Measurements from ENCODE around the gene SIGMAR1.

SIGMAR1 gene

GRCh38 chr9:34591248-34591916 lies 46.2 kb downstream of the SIGMAR1 start:
- no peak for TF ChIP-seq EZH2phosphoT487 (IDR thresholded peaks at IDR 0.05; ENCODE audit: low read length)
- TF ChIP-seq, protein P1, sequence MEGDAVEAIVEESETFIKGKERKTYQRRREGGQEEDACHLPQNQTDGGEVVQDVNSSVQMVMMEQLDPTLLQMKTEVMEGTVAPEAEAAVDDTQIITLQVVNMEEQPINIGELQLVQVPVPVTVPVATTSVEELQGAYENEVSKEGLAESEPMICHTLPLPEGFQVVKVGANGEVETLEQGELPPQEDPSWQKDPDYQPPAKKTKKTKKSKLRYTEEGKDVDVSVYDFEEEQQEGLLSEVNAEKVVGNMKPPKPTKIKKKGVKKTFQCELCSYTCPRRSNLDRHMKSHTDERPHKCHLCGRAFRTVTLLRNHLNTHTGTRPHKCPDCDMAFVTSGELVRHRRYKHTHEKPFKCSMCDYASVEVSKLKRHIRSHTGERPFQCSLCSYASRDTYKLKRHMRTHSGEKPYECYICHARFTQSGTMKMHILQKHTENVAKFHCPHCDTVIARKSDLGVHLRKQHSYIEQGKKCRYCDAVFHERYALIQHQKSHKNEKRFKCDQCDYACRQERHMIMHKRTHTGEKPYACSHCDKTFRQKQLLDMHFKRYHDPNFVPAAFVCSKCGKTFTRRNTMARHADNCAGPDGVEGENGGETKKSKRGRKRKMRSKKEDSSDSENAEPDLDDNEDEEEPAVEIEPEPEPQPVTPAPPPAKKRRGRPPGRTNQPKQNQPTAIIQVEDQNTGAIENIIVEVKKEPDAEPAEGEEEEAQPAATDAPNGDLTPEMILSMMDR (IDR thresholded peaks at IDR 0.05; ENCODE audit: low read length): peak; percentile 85
- no peak for TF ChIP-seq EZH2 (optimal IDR thresholded peaks at IDR 0.05; ENCODE audit: low read depth, low read length)
- Histone ChIP-seq H3K36me3 (replicated peaks; ENCODE audit: insufficient read depth, low read length) (no peaks in the 10 kb centered on the region), H3K9me3 (replicated peaks; ENCODE audit: insufficient read depth, low read length) (no peaks in the 10 kb centered on the region), H3K27ac (ENCODE audit: low read length) (no peak overlapping the region), H3K9me2 (replicated peaks; ENCODE audit: insufficient read depth, low read length) (no peaks in the 10 kb centered on the region), H3F3A (ENCODE audit: insufficient read depth, low read length) (no peaks in the 10 kb centered on the region), H3K4me1 (ENCODE audit: low read length) (0 out of 2 replicates have a peak, but pooled peaks cover 3% of the 10 kb centered on the region), H3K4me3 (ENCODE audit: low read length) (peak overlapping the region; percentile 65), H3K27me3 (replicated peaks; ENCODE audit: insufficient read depth, low read length) (peaks cover 70% of the 10 kb centered on the region), H4K20me1 (ENCODE audit: insufficient read depth, low read length) (no peaks in the 10 kb centered on the region), H3K79me2 (ENCODE audit: low read length) (no peaks in the 10 kb centered on the region), H2AFZ (ENCODE audit: low read length) (peak overlapping the region; percentile 46), H3K4me2 (ENCODE audit: low read depth, low read length) (peak overlapping the region; percentile 90), H3K9ac (ENCODE audit: low read length) (no peak overlapping the region)
- DNase-seq: peak; percentile 74

DNA sequence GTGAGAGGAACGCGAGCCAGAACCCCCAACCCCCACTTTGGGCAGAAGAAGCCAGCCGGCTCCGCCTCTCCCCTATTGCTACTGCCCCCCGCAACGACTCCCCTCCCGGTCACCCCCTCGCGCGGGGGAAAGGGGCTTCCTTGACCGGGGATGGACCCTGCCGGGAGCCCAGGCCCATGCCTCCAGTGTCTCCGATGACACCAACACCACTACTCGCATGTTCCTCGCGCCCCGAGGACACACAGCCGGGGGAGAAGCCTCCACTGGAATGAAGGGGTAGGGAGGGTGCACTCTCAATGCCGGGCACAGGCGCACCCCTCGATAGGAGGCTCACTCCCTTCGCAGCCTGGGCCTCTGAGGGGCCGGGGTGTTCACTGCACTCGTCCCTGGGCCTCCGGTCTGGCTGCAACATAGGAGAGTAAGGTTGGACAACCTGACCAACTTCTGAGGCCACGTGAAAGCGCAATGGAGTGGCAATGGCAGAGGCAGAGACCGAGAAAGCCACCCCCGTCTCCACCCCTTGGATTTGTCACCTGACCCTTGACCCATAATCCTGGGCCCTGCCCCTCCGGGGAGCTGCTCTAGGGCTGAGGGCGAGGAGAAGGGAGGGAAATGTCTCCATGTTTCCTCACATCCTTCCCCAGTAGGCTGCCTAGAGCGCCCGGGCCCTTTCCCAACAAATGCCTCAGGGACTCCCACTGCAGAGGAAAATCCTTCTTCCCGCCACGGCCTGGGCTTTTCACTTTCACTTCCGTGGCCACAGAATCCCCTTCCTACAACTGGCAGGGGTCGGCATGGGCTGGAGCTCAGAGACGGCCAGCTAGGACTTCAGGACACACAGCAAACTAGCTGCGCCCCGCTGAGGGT lies 47.0 kb downstream of the SIGMAR1 start:
- Histone ChIP-seq H3K9me2 (replicated peaks; ENCODE audit: insufficient read depth, low read length) (no peaks in the 10 kb centered on the region), H3K36me3 (replicated peaks; ENCODE audit: insufficient read depth, low read length) (no peaks in the 10 kb centered on the region), H3F3A (ENCODE audit: insufficient read depth, low read length) (no peaks in the 10 kb centered on the region), H2AFZ (ENCODE audit: low read length) (peak overlapping the region; percentile 46), H4K20me1 (ENCODE audit: insufficient read depth, low read length) (no peaks in the 10 kb centered on the region), H3K9ac (ENCODE audit: low read length) (no peak overlapping the region), H3K9me3 (replicated peaks; ENCODE audit: insufficient read depth, low read length) (no peaks in the 10 kb centered on the region), H3K4me3 (ENCODE audit: low read length) (peak overlapping the region; percentile 65), H3K27ac (ENCODE audit: low read length) (no peak overlapping the region), H3K79me2 (ENCODE audit: low read length) (no peaks in the 10 kb centered on the region), H3K27me3 (replicated peaks; ENCODE audit: insufficient read depth, low read length) (peaks cover 78% of the 10 kb centered on the region), H3K4me2 (ENCODE audit: low read depth, low read length) (peak overlapping the region; percentile 90), H3K4me1 (ENCODE audit: low read length) (0 out of 2 replicates have a peak, but pooled peaks cover 3% of the 10 kb centered on the region)
- TF ChIP-seq EZH2 (optimal IDR thresholded peaks at IDR 0.05; ENCODE audit: low read depth, low read length) (no peak), EZH2phosphoT487 (IDR thresholded peaks at IDR 0.05; ENCODE audit: low read length) (no peak)
- TF ChIP-seq, protein P1 (IDR thresholded peaks at IDR 0.05; ENCODE audit: low read length): no peak
- no peak for DNase-seq

- H3F3A ChIP-seq (ENCODE audit: insufficient read depth, low read length): no peaks in the 10 kb centered on the region
- no peaks in the 10 kb centered on the region for H3K36me3 ChIP-seq (replicated peaks; ENCODE audit: insufficient read depth, low read length)
- no peak for DNase-seq
- TF ChIP-seq EZH2 (optimal IDR thresholded peaks at IDR 0.05; ENCODE audit: low read depth, low read length) (no peak), EZH2phosphoT487 (IDR thresholded peaks at IDR 0.05; ENCODE audit: low read length) (no peak)
- TF ChIP-seq, protein P1 (IDR thresholded peaks at IDR 0.05; ENCODE audit: low read length): no peak
- no peaks in the 10 kb centered on the region for H3K79me2 ChIP-seq (ENCODE audit: low read length)
- no peaks in the 10 kb centered on the region for H3K9me3 ChIP-seq (replicated peaks; ENCODE audit: insufficient read depth, low read length)
- H3K4me2 ChIP-seq (ENCODE audit: low read depth, low read length): peak within 1 kb of the TSS; percentile 90; the same call in 1 of the 2 replicates
- H3K4me1 ChIP-seq (ENCODE audit: low read length): 0 out of 2 replicates have a peak, but pooled peaks cover 3% of the 10 kb centered on the region
- H4K20me1 ChIP-seq (ENCODE audit: insufficient read depth, low read length): no peaks in the 10 kb centered on the region
- H3K9me2 ChIP-seq (replicated peaks; ENCODE audit: insufficient read depth, low read length): no peaks in the 10 kb centered on the region
- no peak within 1 kb of the TSS for H3K4me3 ChIP-seq (ENCODE audit: low read length)
- no peak within 1 kb of the TSS for H3K9ac ChIP-seq (ENCODE audit: low read length)
- no peak within 1 kb of the TSS for H3K27ac ChIP-seq (ENCODE audit: low read length)
- H3K27me3 ChIP-seq (replicated peaks; ENCODE audit: insufficient read depth, low read length): peaks cover 86% of the 10 kb centered on the region
- H2AFZ ChIP-seq (ENCODE audit: low read length): no peak within 1 kb of the TSS
These were observed 47.8 kb downstream of the SIGMAR1 start, which contains the start of gene CNTFR for GRCh38 chr9:34589636-34590380. CNTFR (minus strand) TSS chr9:34589724; CDS start chr9:34568981, 20,743 bp downstream.

Measured in MM.1S (cell line).